T-helper 1 cell treated with Interleukin-12 subunit alpha and Interleukin-12 subunit beta and Interleukin-4 antibody, amounts not matched to agents 30 ng/mL and 1 ng/mL, for 36 hours (primary cell): ENCODE data around the gene CCDC40. TPM values are rescaled to one million over a fixed set of nuclear protein-coding genes. Genes with fewer than 3 reads are reported as not detected.
"Not testable (repeated sequence)": the region's sequence is repeated elsewhere in the genome, so short reads cannot be mapped to it uniquely, and the experiment has no call there.

Source experiments
- intact Hi-C: fragments of 100-400 bp; cut with micrococcal nuclease; formaldehyde crosslinking; loops from one replicate; pipeline ENCODE4 v1.15.1; 2024
- total RNA-seq: library from RNA; stranded (reverse); gene quantifications from 2 replicates; pipeline ENCODE4 v1.2.3, GENCODE V29; 2022

The CCDC40 gene
- total RNA-seq, 1 donor from 2014 or later, result not detected

GRCh38 chr17:80045703-80046102 is 9.3 kb downstream of the CCDC40 start:
- intact Hi-C loops, result no loop called here

- intact Hi-C loops, result not testable (repeated sequence)
These were observed 10.3 kb downstream of the CCDC40 start for GRCh38 chr17:80046709-80047108.

- intact Hi-C loops, result no loop called here
These were observed 10.7 kb downstream of the CCDC40 start for GRCh38 chr17:80047176-80047575.

GRCh38 chr17:80049986-80050385 is 13.5 kb downstream of the CCDC40 start:
- intact Hi-C loops, result no loop called here

- intact Hi-C loops, result no loop called here
These were observed 14.3 kb downstream of the CCDC40 start for GRCh38 chr17:80050706-80051105.

GRCh38 chr17:80051681-80052080 is 15.2 kb downstream of the CCDC40 start:
- intact Hi-C loops, result no loop called here

- intact Hi-C loops, result no loop called here
These were observed 16.7 kb downstream of the CCDC40 start for GRCh38 chr17:80053102-80053501.

GRCh38 chr17:80055597-80055996 is 19.2 kb downstream of the CCDC40 start:
- intact Hi-C loops, result no loop called here

GRCh38 chr17:80058311-80058955 is 22.0 kb downstream of the CCDC40 start:
- intact Hi-C loops, result no loop called here

- intact Hi-C loops, result no loop called here
These were observed 24.2 kb downstream of the CCDC40 start for GRCh38 chr17:80060644-80061043.

GRCh38 chr17:80061421-80061820 is 25.0 kb downstream of the CCDC40 start:
- intact Hi-C loops, result no loop called here

- intact Hi-C loops, result no loop called here
These were observed 27.6 kb downstream of the CCDC40 start for GRCh38 chr17:80063830-80064585.

- intact Hi-C loops, result no loop called here
These were observed 28.3 kb downstream of the CCDC40 start for GRCh38 chr17:80064696-80065095.

GRCh38 chr17:80065478-80066170 is 29.2 kb downstream of the CCDC40 start:
- intact Hi-C loops, result no loop called here

GRCh38 chr17:80067393-80067986 is 31.0 kb downstream of the CCDC40 start:
- intact Hi-C loops, result no loop called here

GRCh38 chr17:80068301-80069222 is 32.1 kb downstream of the CCDC40 start:
- intact Hi-C loops, result no loop called here

- intact Hi-C loops, result no loop called here
These were observed 34.1 kb downstream of the CCDC40 start for GRCh38 chr17:80070375-80071115.

- intact Hi-C loops, result no loop called here
These were observed 34.8 kb downstream of the CCDC40 start for GRCh38 chr17:80071116-80071841.

- intact Hi-C loops, result no loop called here
These were observed 36.0 kb downstream of the CCDC40 start for GRCh38 chr17:80072410-80072809.
